MM.1S (cell line): ENCODE results near the gene PRUNE2.

ENCODE experiments used
- DNase-seq: peaks from one replicate; pipeline ENCODE4 v3.0.0-alpha.2; 2015
- H2AFZ ChIP-seq: fragments of 300-600 bp; sonication (generic); 2 replicates; pipeline ENCODE4 v1.6.0; 2016; ENCODE audit warnings: antibody characterized with exemption, low read length
- H3F3A ChIP-seq: fragments of 300-600 bp; sonication (generic); 2 replicates; pipeline ENCODE4 v1.6.1; 2016; ENCODE audit warnings: mild to moderate bottlenecking, antibody characterized with exemption, low read length, moderate library complexity, mixed read lengths; ENCODE audit not compliant: insufficient read depth
- H3K27ac ChIP-seq: fragments of 300-600 bp; sonication (generic); 2 replicates; pipeline ENCODE4 v1.5.1; 2016; ENCODE audit warnings: mild to moderate bottlenecking, low read length
- H3K27me3 ChIP-seq: fragments of 300-600 bp; sonication (generic); replicated peaks from 2 replicates; pipeline ENCODE4 v1.6.0; 2016; ENCODE audit warnings: low read length; ENCODE audit not compliant: insufficient read depth
- H3K36me3 ChIP-seq: fragments of 300-600 bp; sonication (generic); replicated peaks from 2 replicates; pipeline ENCODE4 v1.6.1; 2016; ENCODE audit warnings: mild to moderate bottlenecking, low read length, mixed read lengths; ENCODE audit not compliant: insufficient read depth
- H3K4me1 ChIP-seq: fragments of 300-600 bp; sonication (generic); 2 replicates; pipeline ENCODE4 v1.6.1; 2016; ENCODE audit warnings: low read length, mixed read lengths
- H3K4me2 ChIP-seq: fragments of 300-600 bp; sonication (generic); 2 replicates; pipeline ENCODE4 v1.6.0; 2016; ENCODE audit warnings: low read depth, low read length
- H3K4me3 ChIP-seq: fragments of 300-600 bp; sonication (generic); 2 replicates; pipeline ENCODE4 v1.5.1; 2016; ENCODE audit warnings: low read length, mixed read lengths
- H3K79me2 ChIP-seq: fragments of 300-600 bp; sonication (generic); 2 replicates; pipeline ENCODE4 v1.6.1; 2016; ENCODE audit warnings: mixed run types, low read length, mixed read lengths
- H3K9ac ChIP-seq: fragments of 300-600 bp; sonication (generic); 2 replicates; pipeline ENCODE4 v1.6.1; 2016; ENCODE audit warnings: low read length, mixed read lengths
- H3K9me2 ChIP-seq: fragments of 300-600 bp; sonication (generic); replicated peaks from 2 replicates; pipeline ENCODE4 v1.6.1; 2016; ENCODE audit warnings: mild to moderate bottlenecking, low read length, mixed read lengths; ENCODE audit not compliant: insufficient read depth
- H3K9me3 ChIP-seq: fragments of 300-600 bp; sonication (generic); replicated peaks from 2 replicates; pipeline ENCODE4 v1.6.1; 2016; ENCODE audit warnings: mild to moderate bottlenecking, low read length, mixed read lengths; ENCODE audit not compliant: insufficient read depth
- H4K20me1 ChIP-seq: fragments of 300-600 bp; sonication (generic); 2 replicates; pipeline ENCODE4 v1.6.1; 2016; ENCODE audit warnings: mild to moderate bottlenecking, low read length, moderate library complexity, mixed read lengths; ENCODE audit not compliant: insufficient read depth
- EZH2 ChIP-seq: fragments of 300-600 bp; sonication (generic); optimal IDR thresholded peaks from 2 replicates; pipeline ENCODE3; 2017; ENCODE audit warnings: low read depth, mild to moderate bottlenecking, antibody characterized with exemption, low read length, mixed read lengths
- EZH2phosphoT487 ChIP-seq: fragments of 300-600 bp; sonication (generic); IDR thresholded peaks from 2 replicates; pipeline ENCODE4 v1.6.1; 2018; ENCODE audit warnings: antibody characterized with exemption, low read length
- TF ChIP-seq, protein P1 (sequence below): fragments of 300-600 bp; sonication (generic); IDR thresholded peaks from 2 replicates; pipeline ENCODE4 v1.5.1; 2016; ENCODE audit warnings: antibody characterized with exemption, low read length, mixed read lengths

Gene PRUNE2

DNA sequence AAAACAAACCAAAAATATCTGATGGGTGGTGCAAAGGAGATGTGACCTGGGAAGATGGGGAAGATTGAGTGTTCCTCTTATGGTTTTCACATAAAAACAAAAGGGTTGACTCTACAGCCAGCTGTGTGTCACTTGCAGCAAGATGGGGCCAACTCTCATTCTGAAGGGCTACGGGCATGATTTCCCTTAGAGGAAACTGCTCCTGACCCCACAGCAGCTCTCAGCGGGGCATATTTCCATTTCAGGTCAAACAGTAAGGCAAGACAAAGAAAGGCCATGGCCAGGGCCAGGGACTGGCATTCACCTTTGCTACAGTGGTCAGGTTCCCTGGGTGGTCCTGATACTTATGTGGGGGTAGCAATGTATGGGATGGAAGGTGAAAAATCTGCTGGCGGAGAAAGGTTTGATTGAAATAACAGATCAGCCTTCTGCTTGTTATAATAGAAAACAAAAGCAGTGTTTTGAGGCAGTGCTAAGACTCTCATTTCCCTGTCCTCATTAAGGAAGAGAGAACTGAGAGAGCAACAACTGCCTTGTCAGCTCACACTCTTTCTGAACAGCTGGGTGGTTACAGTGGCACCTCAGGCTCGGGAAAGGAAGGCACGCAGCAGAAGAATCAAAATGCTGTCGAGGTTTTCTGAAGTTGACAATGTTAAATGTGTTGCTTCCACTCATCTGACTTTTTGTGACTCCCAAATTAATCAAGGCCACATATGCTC is 262.4 kb downstream of the PRUNE2 start:
- peak overlapping the region; percentile 38; the same call in 1 of the 2 replicates for H3K9ac ChIP-seq
- H3K27ac ChIP-seq = peak overlapping the region; percentile 70
- no peaks in the 10 kb centered on the region for H3K9me3 ChIP-seq
- no peaks in the 10 kb centered on the region for H3K27me3 ChIP-seq
- no peaks in the 10 kb centered on the region for H3K9me2 ChIP-seq
- H3K4me3 ChIP-seq = peak overlapping the region; percentile 28
- TF ChIP-seq EZH2phosphoT487 (no peak), EZH2 (no peak)
- TF ChIP-seq, protein P1, sequence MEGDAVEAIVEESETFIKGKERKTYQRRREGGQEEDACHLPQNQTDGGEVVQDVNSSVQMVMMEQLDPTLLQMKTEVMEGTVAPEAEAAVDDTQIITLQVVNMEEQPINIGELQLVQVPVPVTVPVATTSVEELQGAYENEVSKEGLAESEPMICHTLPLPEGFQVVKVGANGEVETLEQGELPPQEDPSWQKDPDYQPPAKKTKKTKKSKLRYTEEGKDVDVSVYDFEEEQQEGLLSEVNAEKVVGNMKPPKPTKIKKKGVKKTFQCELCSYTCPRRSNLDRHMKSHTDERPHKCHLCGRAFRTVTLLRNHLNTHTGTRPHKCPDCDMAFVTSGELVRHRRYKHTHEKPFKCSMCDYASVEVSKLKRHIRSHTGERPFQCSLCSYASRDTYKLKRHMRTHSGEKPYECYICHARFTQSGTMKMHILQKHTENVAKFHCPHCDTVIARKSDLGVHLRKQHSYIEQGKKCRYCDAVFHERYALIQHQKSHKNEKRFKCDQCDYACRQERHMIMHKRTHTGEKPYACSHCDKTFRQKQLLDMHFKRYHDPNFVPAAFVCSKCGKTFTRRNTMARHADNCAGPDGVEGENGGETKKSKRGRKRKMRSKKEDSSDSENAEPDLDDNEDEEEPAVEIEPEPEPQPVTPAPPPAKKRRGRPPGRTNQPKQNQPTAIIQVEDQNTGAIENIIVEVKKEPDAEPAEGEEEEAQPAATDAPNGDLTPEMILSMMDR = no peak
- DNase-seq = peak; percentile 78
- peaks cover 27% of the 10 kb centered on the region for H3K4me1 ChIP-seq
- H4K20me1 ChIP-seq = no peaks in the 10 kb centered on the region
- H3F3A ChIP-seq = peaks cover 15% of the 10 kb centered on the region
- H3K79me2 ChIP-seq = no peaks in the 10 kb centered on the region
- peak overlapping the region; percentile 61 for H2AFZ ChIP-seq
- no peaks in the 10 kb centered on the region for H3K36me3 ChIP-seq
- H3K4me2 ChIP-seq = peak overlapping the region; percentile 73

DNA sequence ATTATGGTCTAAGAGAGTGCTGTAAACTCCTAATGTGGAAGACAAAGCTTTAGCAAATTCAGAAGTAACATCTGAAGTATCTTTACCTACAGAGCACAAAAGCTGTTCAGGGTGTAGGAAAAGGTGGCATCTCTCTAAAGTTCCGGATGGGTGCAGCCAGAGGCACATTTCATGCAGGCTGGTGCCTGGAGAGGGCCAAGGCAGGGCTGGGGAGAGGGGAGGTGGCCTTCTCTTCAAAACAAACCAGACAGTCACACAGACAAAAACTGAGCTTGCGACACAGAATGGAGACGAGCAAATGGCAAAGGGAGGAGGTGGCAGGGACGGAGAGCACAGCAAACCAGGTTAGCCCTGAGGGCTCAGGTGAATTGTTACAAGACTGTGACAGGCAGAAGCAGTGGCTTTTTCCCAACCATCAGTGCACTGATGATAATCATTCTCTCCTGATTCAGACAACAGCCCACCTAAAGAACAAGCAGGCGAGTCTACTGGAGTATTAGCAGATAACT is 263.2 kb downstream of the PRUNE2 start:
- H3K27ac ChIP-seq = peak overlapping the region; percentile 70; the same call in 1 of the 2 replicates
- peak overlapping the region; percentile 38; the same call in 1 of the 2 replicates for H3K9ac ChIP-seq
- peaks cover 27% of the 10 kb centered on the region for H3K4me1 ChIP-seq
- TF ChIP-seq EZH2phosphoT487 = no peak
- TF ChIP-seq EZH2 = no peak
- TF ChIP-seq, protein P1 = no peak
- no peaks in the 10 kb centered on the region for H3K79me2 ChIP-seq
- peak overlapping the region; percentile 73 for H3K4me2 ChIP-seq
- no peaks in the 10 kb centered on the region for H3K9me3 ChIP-seq
- 0 out of 2 replicates have a peak overlapping the region, but pooled peaks have one; percentile 28 for H3K4me3 ChIP-seq
- DNase-seq = no peak
- peaks cover 15% of the 10 kb centered on the region for H3F3A ChIP-seq
- no peaks in the 10 kb centered on the region for H3K27me3 ChIP-seq
- H3K9me2 ChIP-seq = no peaks in the 10 kb centered on the region
- H4K20me1 ChIP-seq = no peaks in the 10 kb centered on the region
- peak overlapping the region; percentile 61 for H2AFZ ChIP-seq
- no peaks in the 10 kb centered on the region for H3K36me3 ChIP-seq

DNA sequence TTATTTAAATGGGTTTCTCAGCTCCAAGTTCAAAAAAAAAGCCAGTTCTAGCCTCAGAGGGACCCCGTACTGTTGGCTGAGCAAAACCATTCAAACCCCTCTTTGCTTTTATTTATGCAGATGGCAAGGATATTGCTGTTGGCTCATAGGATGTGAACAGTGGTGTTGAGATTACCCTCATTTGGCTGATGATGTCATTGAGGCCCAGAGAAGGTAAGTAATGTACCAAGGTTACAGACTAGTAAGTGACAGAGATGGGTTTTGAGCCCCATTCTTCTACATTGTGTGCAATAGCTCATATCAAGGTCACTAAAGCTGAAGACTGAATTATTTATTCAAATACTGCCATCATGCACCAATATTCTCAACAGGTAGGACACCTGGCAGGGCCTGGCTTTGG is 263.8 kb downstream of the PRUNE2 start:
- H2AFZ ChIP-seq = no peak overlapping the region
- H3K4me3 ChIP-seq = no peak overlapping the region
- peaks cover 15% of the 10 kb centered on the region for H3F3A ChIP-seq
- no peaks in the 10 kb centered on the region for H3K9me2 ChIP-seq
- H3K27me3 ChIP-seq = no peaks in the 10 kb centered on the region
- H3K4me1 ChIP-seq = peaks cover 27% of the 10 kb centered on the region
- TF ChIP-seq, protein P1 = no peak
- TF ChIP-seq EZH2phosphoT487 (no peak), EZH2 (no peak)
- no peaks in the 10 kb centered on the region for H3K9me3 ChIP-seq
- H3K79me2 ChIP-seq = no peaks in the 10 kb centered on the region
- no peak overlapping the region for H3K27ac ChIP-seq
- H3K9ac ChIP-seq = no peak overlapping the region
- H3K36me3 ChIP-seq = no peaks in the 10 kb centered on the region
- H3K4me2 ChIP-seq = no peak overlapping the region
- no peak for DNase-seq
- no peaks in the 10 kb centered on the region for H4K20me1 ChIP-seq
